Vagina (tissue), 2 donors: ENCODE data around the gene FIZ1. TPM values are rescaled to one million over a fixed set of nuclear protein-coding genes. Genes with fewer than 3 reads are reported as not detected.

Experiments
- DNase-seq, 2 donors: peaks; one replicate each; pipeline ENCODE4 v3.0.0-alpha.2; 2017; ENCODE audit errors: extremely low spot score in 2 of 2
- H3K27ac ChIP-seq: fragments of 200-600 bp; sonication (generic); one replicate; pipeline ENCODE4 v1.5.1; 2019
- H3K27me3 ChIP-seq: fragments of 200-600 bp; sonication (generic); one replicate; pipeline ENCODE4 v1.5.1; 2019
- H3K36me3 ChIP-seq, 2 donors: fragments of 200-600 bp; sonication (generic); one replicate each; pipeline ENCODE4 v1.5.1; 2017 to 2019
- H3K4me1 ChIP-seq: fragments of 200-600 bp; sonication (generic); one replicate; pipeline ENCODE4 v1.5.1; 2019
- H3K4me3 ChIP-seq, 2 donors: fragments of 200-600 bp; sonication (generic); 1 replicate in 1 of 2; 2 replicates in 1 of 2; pipeline ENCODE4 v1.5.1; 2016 to 2019
- H3K9me3 ChIP-seq: fragments of 200-600 bp; sonication (generic); one replicate; pipeline ENCODE4 v1.5.1; 2019
- CTCF ChIP-seq, 3 experiments: fragments of 450-650 bp in 2 of 3; fragments of 200-600 bp in 1 of 3; sonication (generic) in 1 of 3; IDR thresholded peaks; one replicate each; pipeline ENCODE4 v1.5.1; 2017 to 2019; ENCODE audit warnings: antibody characterized with exemption in 3 of 3, mild to moderate bottlenecking in 2 of 3, moderate library complexity in 2 of 3
- POLR2A ChIP-seq, 2 donors: fragments of 450-650 bp; IDR thresholded peaks; one replicate each; pipeline ENCODE4 v1.6.1; 2017; ENCODE audit warnings: antibody characterized with exemption in 2 of 2, mild to moderate bottlenecking in 2 of 2, moderate library complexity in 2 of 2
- POLR2AphosphoS5 ChIP-seq, 2 donors: sonication (generic); formaldehyde crosslinking; IDR thresholded peaks; one replicate each; pipeline ENCODE4 v1.9.0; 2017; ENCODE audit warnings: antibody characterized with exemption in 2 of 2, mild to moderate bottlenecking in 2 of 2, low read depth in 1 of 2; ENCODE audit not compliant: insufficient read depth in 1 of 2
- intact Hi-C: fragments of 100-400 bp; cut with DNase I; formaldehyde crosslinking; loops from one replicate; pipeline ENCODE4 v1.15.1; 2023
- total RNA-seq: library from RNA; depleted of rRNA; stranded (reverse); fragments of >200 nt; gene quantifications from one replicate; pipeline ENCODE4 v1.2.3, GENCODE V29; 2016

The FIZ1 gene
- total RNA-seq, 1 donor from 2014 or later = 5.4 TPM

GRCh38 chr19:55615543-55616394 lies 16.5 kb upstream of the FIZ1 start:
- H3K4me1 ChIP-seq = peaks cover 9% of the 10 kb centered on the region
- H3K27me3 ChIP-seq = no peaks in the 10 kb centered on the region
- H3K36me3 ChIP-seq = peaks cover 0 to 24% of the 10 kb centered on the region in 2 donors

GRCh38 chr19:55614711-55615542 lies 15.6 kb upstream of the FIZ1 start:
- intact Hi-C loops = no loop called here

More at GRCh38 chr19:55615543-55616394, 16.5 kb upstream of the FIZ1 start:
- Histone ChIP-seq H3K9me3 (no peaks in the 10 kb centered on the region), H3K4me3 (no peak overlapping the region), H3K27ac (no peak overlapping the region)
- no peak for DNase-seq
- no peak for TF ChIP-seq POLR2A (IDR thresholded peaks at IDR 0.05)
- no peak for TF ChIP-seq POLR2AphosphoS5 (IDR thresholded peaks at IDR 0.05; ENCODE audit: insufficient read depth in 1 of 2, low read depth in 1 of 2)
- no peak for TF ChIP-seq CTCF (IDR thresholded peaks at IDR 0.05)
- intact Hi-C loops = no loop called here

GRCh38 chr19:55613930-55614710 lies 14.8 kb upstream of the FIZ1 start:
- no peak for TF ChIP-seq POLR2AphosphoS5 (IDR thresholded peaks at IDR 0.05; ENCODE audit: insufficient read depth in 1 of 2, low read depth in 1 of 2)
- no peak for TF ChIP-seq POLR2A (IDR thresholded peaks at IDR 0.05)
- TF ChIP-seq CTCF (IDR thresholded peaks at IDR 0.05) = no peak
- H3K4me1 ChIP-seq = peaks cover 9% of the 10 kb centered on the region
- H3K27ac ChIP-seq = no peak overlapping the region
- peaks cover 0 to 24% of the 10 kb centered on the region in 2 donors for H3K36me3 ChIP-seq
- H3K9me3 ChIP-seq = no peaks in the 10 kb centered on the region
- no peak for DNase-seq
- H3K27me3 ChIP-seq = no peaks in the 10 kb centered on the region
- intact Hi-C loops = no loop called here
- H3K4me3 ChIP-seq = no peak overlapping the region

More at GRCh38 chr19:55614711-55615542, 15.6 kb upstream of the FIZ1 start:
- no peak overlapping the region for H3K27ac ChIP-seq
- H3K4me3 ChIP-seq = no peak overlapping the region
- no peaks in the 10 kb centered on the region for H3K9me3 ChIP-seq
- no peak for DNase-seq
- no peak for TF ChIP-seq POLR2A (IDR thresholded peaks at IDR 0.05)
- TF ChIP-seq POLR2AphosphoS5 (IDR thresholded peaks at IDR 0.05; ENCODE audit: insufficient read depth in 1 of 2, low read depth in 1 of 2) = no peak
- TF ChIP-seq CTCF (IDR thresholded peaks at IDR 0.05) = no peak
- no peaks in the 10 kb centered on the region for H3K27me3 ChIP-seq
- peaks cover 9% of the 10 kb centered on the region for H3K4me1 ChIP-seq
- peaks cover 0 to 24% of the 10 kb centered on the region in 2 donors for H3K36me3 ChIP-seq

GRCh38 chr19:55613396-55613795 lies 14.1 kb upstream of the FIZ1 start:
- peaks cover 0 to 24% of the 10 kb centered on the region in 2 donors for H3K36me3 ChIP-seq
- no peak overlapping the region for H3K4me3 ChIP-seq
- intact Hi-C loops = no loop called here
- peaks cover 9% of the 10 kb centered on the region for H3K4me1 ChIP-seq
- no peak overlapping the region for H3K27ac ChIP-seq
- no peaks in the 10 kb centered on the region for H3K27me3 ChIP-seq
- DNase-seq = no peak
- no peak for TF ChIP-seq POLR2A (IDR thresholded peaks at IDR 0.05)
- no peak for TF ChIP-seq CTCF (IDR thresholded peaks at IDR 0.05)
- TF ChIP-seq POLR2AphosphoS5 (IDR thresholded peaks at IDR 0.05; ENCODE audit: insufficient read depth in 1 of 2, low read depth in 1 of 2) = no peak
- H3K9me3 ChIP-seq = no peaks in the 10 kb centered on the region
